Cerebellar cortex (tissue), 1 donor: ENCODE data around the gene GPBP1.

ENCODE experiments used
- DNase-seq: peaks from one replicate; pipeline ENCODE4 v3.0.0-alpha.2; 2015; ENCODE audit warnings: low spot score

GPBP1 gene

GRCh38 chr5:57211039-57211438 is 37.2 kb downstream of the GPBP1 start:
- no peak for DNase-seq

- no peak for DNase-seq
Observed at GRCh38 chr5:57215629-57216195, 41.9 kb downstream of the GPBP1 start.

GRCh38 chr5:57216714-57217113 is 42.9 kb downstream of the GPBP1 start:
- no peak for DNase-seq

GRCh38 chr5:57219386-57219785 is 45.5 kb downstream of the GPBP1 start:
- DNase-seq: no peak

GRCh38 chr5:57221049-57221568 is 47.2 kb downstream of the GPBP1 start:
- peak; percentile 79 for DNase-seq

- no peak for DNase-seq
Observed at GRCh38 chr5:57225553-57225952, 51.7 kb downstream of the GPBP1 start.

GRCh38 chr5:57229313-57229712 is 55.5 kb downstream of the GPBP1 start:
- DNase-seq: no peak

- DNase-seq: no peak
Observed at GRCh38 chr5:57231607-57232006, 57.7 kb downstream of the GPBP1 start.

GRCh38 chr5:57232293-57233033 is 58.6 kb downstream of the GPBP1 start:
- no peak for DNase-seq

- no peak for DNase-seq
Observed at GRCh38 chr5:57243286-57244137, 69.7 kb downstream of the GPBP1 start.

GRCh38 chr5:57244331-57244730 is 70.5 kb downstream of the GPBP1 start:
- DNase-seq: no peak

GRCh38 chr5:57246426-57246825 is 72.6 kb downstream of the GPBP1 start:
- no peak for DNase-seq

- no peak for DNase-seq
Observed at GRCh38 chr5:57247765-57248164, 73.9 kb downstream of the GPBP1 start.

GRCh38 chr5:57249265-57249874 is 75.5 kb downstream of the GPBP1 start:
- DNase-seq: no peak

- DNase-seq: no peak
Observed at GRCh38 chr5:57258052-57258451, 84.2 kb downstream of the GPBP1 start.

- DNase-seq: no peak
Observed at GRCh38 chr5:57258943-57259342, 85.1 kb downstream of the GPBP1 start.

GRCh38 chr5:57259704-57260103 is 85.8 kb downstream of the GPBP1 start:
- DNase-seq: no peak

- DNase-seq: no peak
Observed at GRCh38 chr5:57262541-57262940, 88.7 kb downstream of the GPBP1 start.

- no peak for DNase-seq
Observed at GRCh38 chr5:57267805-57268204, 93.9 kb downstream of the GPBP1 start.

- no peak for DNase-seq
Observed at GRCh38 chr5:57276353-57276752, 102.5 kb downstream of the GPBP1 start.

GRCh38 chr5:57277085-57277484 is 103.2 kb downstream of the GPBP1 start:
- DNase-seq: no peak

GRCh38 chr5:57280853-57281252 is 107.0 kb downstream of the GPBP1 start:
- DNase-seq: no peak
